Activated T-helper 1 cell treated with Interleukin-2 at 50 U/mL for 16 hours (primary cell): ENCODE data around the gene SHC3.

Experiments
- DNase-seq: peaks from one replicate; pipeline ENCODE4 v3.0.0-alpha.2; 2020; ENCODE audit warnings: low read depth

SHC3 gene

DNA sequence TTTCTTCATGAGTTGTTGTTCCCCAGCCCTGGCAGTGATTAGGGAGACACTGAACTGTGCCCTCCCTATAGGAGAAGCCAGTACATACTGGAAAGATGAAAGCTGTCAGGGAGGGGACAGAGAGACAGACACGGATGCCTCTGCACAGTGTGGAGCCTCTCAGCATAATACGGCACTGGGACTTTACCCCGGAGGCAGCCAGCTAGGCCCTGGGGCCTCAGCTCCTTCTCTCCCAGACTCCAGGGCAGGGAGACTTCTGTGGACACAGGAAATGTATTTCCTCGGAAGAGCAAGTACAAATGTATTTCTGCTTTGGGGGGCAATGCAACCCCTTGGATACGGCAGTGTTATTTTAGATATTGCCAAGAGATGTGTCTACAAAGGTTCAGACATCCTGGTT lies 125.3 kb downstream of the SHC3 start:
- DNase-seq = no peak

GRCh38 chr9:89052470-89053097 lies 126.0 kb downstream of the SHC3 start:
- no peak for DNase-seq

DNA sequence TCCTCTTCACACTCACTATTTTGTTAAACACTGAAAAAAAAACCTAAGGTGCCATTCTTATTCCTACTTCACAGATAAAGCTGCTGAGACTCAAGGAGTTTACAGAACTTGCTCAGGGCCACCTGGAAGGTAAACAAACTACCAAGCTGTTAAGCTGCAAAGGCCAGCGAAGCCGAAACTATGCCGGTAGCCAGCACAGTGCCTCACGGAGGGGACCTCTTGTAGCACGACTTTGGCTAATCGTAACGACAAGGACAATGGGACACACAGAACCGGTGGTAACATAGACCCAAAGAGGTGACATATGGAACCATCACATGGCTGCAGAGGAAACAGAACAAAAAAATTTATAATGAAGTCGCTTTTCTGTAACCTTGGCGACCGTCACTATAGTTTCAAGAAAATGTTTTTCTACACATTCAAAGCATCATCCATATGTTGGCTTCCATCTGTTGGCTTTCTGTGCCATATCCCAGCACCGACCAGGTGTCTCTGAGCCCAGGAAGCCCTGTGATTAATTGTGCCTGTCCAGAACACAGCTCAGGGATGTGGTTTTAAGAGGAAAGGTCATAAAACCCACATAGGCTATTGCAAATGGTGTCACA lies 127.1 kb downstream of the SHC3 start:
- DNase-seq = no peak

DNA sequence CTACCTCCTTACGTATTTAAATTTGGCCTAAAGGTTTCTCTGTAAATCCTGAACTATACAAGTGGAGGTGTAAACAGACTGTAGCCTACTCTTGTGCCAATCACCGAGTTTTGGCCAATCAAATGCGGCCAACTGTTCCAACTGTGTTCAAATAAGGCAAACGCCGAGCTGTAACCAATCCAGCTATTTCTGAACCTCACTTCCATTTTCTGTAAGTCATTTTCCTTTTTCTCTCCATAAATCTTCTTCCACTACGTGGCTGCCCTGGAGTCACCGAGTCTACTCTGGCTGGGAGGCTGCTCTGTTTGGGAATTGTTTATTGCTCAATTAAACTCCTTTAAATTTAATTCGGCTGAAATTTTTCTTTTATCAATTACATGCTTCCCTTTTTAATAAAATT lies 129.0 kb downstream of the SHC3 start:
- no peak for DNase-seq

- DNase-seq = no peak
Measured at GRCh38 chr9:89048616-89049015, 130.0 kb downstream of the SHC3 start.

GRCh38 chr9:89047667-89048066 lies 131.0 kb downstream of the SHC3 start:
- DNase-seq = no peak

DNA sequence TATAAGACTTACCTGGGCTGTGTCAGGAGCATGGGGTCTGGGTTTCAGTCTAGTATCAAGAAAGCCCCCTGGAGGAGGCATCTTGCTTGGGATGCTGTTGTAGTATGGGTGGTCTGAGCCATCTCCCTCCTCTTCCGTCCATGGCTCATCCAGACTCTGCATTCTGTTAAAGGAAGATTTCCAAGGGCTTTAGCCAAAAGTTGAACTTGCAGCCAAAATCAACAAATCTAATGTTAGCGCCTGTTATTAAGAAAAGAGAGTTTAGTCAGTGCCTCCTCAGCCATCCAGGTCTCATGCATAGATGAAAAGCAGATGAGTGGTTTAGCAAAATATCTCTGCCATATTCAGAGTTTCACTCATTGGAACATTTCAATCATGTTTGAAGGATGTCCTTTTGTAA lies 131.8 kb downstream of the SHC3 start:
- no peak for DNase-seq

GRCh38 chr9:89044881-89045280 lies 133.7 kb downstream of the SHC3 start:
- DNase-seq = no peak

DNA sequence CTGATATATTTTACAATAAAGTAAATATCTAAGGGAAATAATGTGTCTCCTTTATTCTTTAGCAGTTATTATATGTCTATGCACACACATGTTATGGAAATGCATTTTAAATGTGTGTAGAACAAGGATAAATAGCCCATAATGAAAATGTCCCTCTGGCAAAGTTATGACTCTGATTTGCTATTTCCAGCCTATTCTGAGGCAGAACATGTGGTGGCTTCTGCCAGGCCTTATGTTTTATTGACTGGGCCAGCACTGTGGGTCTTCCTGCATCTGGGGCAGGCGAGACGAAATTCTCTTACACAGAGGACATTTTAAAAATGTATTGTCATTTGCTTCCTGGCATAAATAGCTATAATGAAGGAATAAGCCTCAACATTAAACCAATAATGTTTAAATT lies 134.5 kb downstream of the SHC3 start:
- DNase-seq = no peak

- DNase-seq = no peak
Measured at GRCh38 chr9:89042984-89043383, 135.6 kb downstream of the SHC3 start.

DNA sequence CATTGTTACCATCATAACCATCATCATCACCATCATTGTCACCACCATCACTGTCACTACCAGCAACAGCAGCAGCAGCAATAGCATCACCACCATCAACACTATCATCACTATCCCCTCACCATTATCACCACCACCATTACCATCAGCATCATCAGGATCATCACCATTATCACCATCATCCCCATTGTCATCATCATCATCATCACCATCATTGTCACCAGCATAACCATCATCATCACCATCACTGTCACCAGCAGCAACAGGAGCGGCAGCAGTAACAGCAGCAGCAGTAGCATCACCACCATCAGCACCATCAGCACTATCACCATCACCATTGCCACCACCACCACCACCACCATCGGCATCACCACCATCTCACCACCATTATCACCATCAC lies 139.0 kb downstream of the SHC3 start:
- no peak for DNase-seq

- DNase-seq = no peak
Measured at GRCh38 chr9:89039104-89039465, 139.5 kb downstream of the SHC3 start.

DNA sequence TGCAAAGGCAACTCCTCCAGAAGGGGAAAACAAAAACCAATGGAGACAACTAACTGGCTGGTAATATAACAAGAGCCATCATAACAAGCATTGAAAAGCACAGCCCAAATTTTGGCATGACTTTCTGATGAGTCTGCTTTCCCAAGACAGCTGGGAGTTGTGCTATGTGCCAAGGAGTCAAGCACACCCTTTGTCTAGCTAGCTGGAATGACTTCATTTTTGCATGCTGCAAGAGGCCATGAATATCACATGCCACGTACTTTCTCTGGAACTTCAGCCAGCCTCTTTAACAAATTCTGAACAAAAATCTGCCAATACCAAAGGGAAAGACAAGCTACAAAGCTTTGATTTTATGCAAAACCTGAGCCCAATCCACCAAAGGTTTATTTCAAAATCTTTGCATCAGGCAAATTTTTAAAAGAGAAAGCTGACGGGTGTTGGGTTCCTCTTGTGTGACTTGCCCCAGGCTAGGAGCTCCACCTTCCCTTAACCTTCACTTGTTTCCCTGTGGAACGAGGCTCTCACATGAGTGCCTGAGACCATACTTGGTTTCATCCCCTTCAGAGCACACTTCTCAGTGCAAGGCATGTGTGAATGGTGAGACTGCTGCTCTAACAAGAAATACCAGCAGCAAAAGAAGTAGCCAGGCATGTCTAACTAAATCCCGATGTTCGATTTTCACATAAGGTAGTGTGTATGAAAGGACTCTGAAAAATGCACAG lies 140.1 kb downstream of the SHC3 start:
- DNase-seq = no peak

DNA sequence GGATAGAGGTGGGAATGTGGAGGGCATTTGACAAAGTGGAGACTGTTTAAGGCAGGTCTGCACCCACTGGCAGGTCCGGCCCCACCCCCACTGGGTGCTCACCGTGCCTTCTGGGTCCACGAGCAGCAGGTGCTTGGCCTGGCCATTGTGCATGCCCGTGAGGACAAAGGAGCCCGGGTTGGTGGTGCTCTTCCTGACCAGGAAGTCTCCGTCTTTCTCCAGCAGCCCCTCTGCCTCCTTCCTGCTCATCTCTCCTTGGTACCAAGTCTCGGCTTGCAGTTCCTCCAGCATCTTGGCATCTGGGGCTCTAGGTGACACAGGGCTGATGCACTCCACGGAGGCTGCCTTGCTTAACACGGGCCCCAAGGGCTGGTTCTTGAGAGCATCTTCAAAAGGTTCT lies 140.7 kb downstream of the SHC3 start:
- DNase-seq = no peak

DNA sequence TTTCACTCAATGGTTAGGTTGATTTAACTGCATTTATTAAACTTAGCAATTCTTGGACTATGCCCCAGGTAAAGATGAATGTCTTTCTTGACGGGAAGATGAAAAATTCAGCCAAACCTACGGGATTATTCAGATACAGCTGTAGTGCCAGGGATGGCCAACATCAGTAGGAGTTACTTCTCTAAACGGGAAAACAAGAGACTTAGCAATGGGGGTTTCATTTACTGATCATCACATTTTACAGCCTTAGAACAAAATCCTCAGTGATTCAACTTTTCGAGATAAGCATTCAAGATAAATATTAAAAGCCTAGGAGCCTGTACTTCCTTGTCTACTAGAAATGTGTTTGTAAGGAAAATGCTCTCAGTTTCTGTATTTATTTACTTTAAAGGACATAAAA lies 141.3 kb downstream of the SHC3 start:
- no peak for DNase-seq

GRCh38 chr9:89036891-89037290 lies 141.7 kb downstream of the SHC3 start:
- DNase-seq = no peak

- DNase-seq = no peak
Measured at GRCh38 chr9:89036383-89036782, 142.2 kb downstream of the SHC3 start.

DNA sequence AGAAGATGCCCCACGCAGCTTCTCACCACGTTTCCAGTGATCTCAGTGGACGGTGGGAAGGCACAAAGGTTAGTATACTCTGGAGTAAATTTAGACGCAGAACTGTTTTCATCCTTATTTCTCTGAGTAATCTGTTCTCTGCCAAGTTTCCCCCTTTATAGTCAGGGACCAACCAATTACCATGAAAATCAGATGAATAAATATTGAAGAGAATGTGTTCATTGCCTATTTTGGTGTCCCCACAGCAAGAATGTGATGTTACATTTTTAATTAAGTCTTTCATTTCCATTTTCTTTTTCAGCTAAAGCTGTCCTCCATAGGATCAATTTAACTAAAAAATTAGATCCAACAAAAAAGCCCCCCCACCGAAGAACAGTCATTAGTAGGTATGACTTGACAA lies 146.0 kb downstream of the SHC3 start:
- DNase-seq = no peak

DNA sequence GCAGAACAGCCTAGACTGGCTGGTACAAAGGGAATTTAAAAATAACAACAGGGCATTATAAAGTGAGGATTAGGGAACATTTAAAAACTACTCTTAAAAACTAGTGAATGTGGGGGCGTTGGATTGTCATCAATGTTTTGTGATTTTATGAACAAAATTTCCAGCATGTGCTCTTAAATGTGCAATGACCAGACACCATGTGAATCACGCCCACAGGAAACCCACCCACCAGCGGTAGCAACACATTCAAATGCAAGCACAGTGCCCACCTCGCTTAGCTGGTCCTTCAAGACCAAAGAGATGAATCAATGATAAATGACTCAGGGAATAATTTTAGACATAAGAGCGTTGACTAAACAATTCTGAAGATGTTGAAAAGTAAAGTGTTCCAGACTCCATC lies 146.4 kb downstream of the SHC3 start:
- DNase-seq = no peak

- no peak for DNase-seq
Measured at GRCh38 chr9:89029788-89030187, 148.8 kb downstream of the SHC3 start.

DNA sequence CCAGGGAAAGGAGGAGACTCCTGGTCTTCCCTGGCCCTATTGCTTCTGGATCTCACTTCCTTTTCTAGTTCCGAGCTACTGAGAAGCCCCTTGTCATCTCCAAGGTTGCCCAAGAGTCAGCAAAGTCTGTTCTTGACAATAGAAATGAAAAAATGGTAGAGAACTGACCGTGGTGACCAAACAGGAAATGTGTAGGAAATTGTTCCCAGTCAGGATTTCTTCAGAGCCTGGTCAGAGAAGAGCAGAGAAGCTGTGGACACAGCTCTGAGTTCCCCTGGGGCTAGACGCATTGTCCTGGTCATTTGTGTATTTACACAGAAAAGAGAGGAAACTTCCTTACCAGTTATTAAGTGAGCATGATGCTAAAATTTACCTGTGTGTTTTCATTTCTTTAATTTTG lies 151.7 kb downstream of the SHC3 start:
- DNase-seq = no peak

DNA sequence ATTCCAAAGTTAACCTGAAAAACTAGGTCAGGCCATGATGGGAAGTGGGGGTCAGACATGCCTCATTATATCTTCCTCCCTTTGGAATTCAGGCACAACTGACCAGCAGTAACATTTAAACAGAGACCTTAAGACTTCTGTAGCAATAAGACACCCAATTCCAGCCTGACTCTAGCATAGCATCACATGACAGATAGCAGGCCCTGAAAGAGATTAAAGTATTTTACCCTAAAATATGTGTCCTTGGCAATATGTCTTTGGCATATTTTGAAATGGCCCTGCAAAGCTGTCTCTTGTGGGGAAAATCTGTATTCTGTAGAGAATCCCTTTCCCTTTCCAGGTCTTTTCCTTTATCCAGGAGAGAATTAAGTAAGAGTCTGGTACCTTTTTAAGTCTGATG lies 153.1 kb downstream of the SHC3 start:
- DNase-seq = no peak

GRCh38 chr9:89024727-89025126 lies 153.9 kb downstream of the SHC3 start:
- DNase-seq = no peak

GRCh38 chr9:89023740-89024139 lies 154.9 kb downstream of the SHC3 start:
- DNase-seq = no peak
